Smooth muscle cell (in vitro differentiated cells): ENCODE measurements around the gene HS6ST1. TPM values are rescaled to one million over a fixed set of nuclear protein-coding genes. Genes with fewer than 3 reads are reported as not detected.
A peak's percentile ranks its signal among the peaks of the same experiment; 100 is the strongest.

Experiments
- DNase-seq: peaks from one replicate; lab custom pipeline; 2025; ENCODE audit not compliant: unreplicated experiment; lab: John Stamatoyannopoulos, UW
- H2AFZ ChIP-seq: fragments of 200-600 bp; sonication (generic); 2 replicates; pipeline ENCODE4 v1.6.0; 2016; ENCODE audit warnings: antibody characterized with exemption, low read depth, mild to moderate bottlenecking
- H3F3A ChIP-seq: fragments of 200-600 bp; sonication (generic); 2 replicates; pipeline ENCODE4 v1.6.0; 2017; ENCODE audit warnings: antibody characterized with exemption, low read depth
- H3K27ac ChIP-seq: fragments of 200-600 bp; sonication (generic); 2 replicates; pipeline ENCODE4 v1.5.1; 2016; ENCODE audit warnings: low read depth, mild to moderate bottlenecking
- H3K27me3 ChIP-seq: fragments of 200-600 bp; sonication (generic); 2 replicates; pipeline ENCODE4 v1.6.1; 2016; ENCODE audit warnings: low read depth, mild to moderate bottlenecking
- H3K36me3 ChIP-seq: fragments of 200-600 bp; sonication (generic); 2 replicates; pipeline ENCODE4 v1.5.1; 2016; ENCODE audit warnings: low read depth
- H3K4me1 ChIP-seq: fragments of 200-600 bp; sonication (generic); 2 replicates; pipeline ENCODE4 v1.5.1; 2016; ENCODE audit warnings: low read depth
- H3K4me2 ChIP-seq: fragments of 200-600 bp; sonication (generic); 2 replicates; pipeline ENCODE4 v1.6.0; 2016; ENCODE audit warnings: mild to moderate bottlenecking
- H3K4me3 ChIP-seq: fragments of 200-600 bp; sonication (generic); 2 replicates; pipeline ENCODE4 v1.5.1; 2016; ENCODE audit warnings: mild to moderate bottlenecking
- H3K79me2 ChIP-seq: fragments of 200-600 bp; sonication (generic); 2 replicates; pipeline ENCODE4 v1.6.0; 2016; ENCODE audit warnings: low read depth, mild to moderate bottlenecking
- H3K9ac ChIP-seq: fragments of 200-600 bp; sonication (generic); 2 replicates; pipeline ENCODE4 v1.6.0; 2016; ENCODE audit warnings: low read depth
- H3K9me3 ChIP-seq: fragments of 200-600 bp; sonication (generic); replicated peaks from 2 replicates; pipeline ENCODE4 v1.5.1; 2016; ENCODE audit warnings: low read depth
- H4K20me1 ChIP-seq: fragments of 200-600 bp; sonication (generic); 2 replicates; pipeline ENCODE4 v1.6.0; 2016; ENCODE audit warnings: low read depth
- CTCF ChIP-seq: fragments of 200-600 bp; sonication (generic); IDR thresholded peaks from 2 replicates; pipeline ENCODE4 v1.5.1; 2017; ENCODE audit warnings: borderline replicate concordance, mild to moderate bottlenecking, antibody characterized with exemption; ENCODE audit not compliant: insufficient read depth, poor library complexity, severe bottlenecking
- WGBS: methylation state at CpG from one replicate; pipeline ENCODE4 v1.1.7; 2016; ENCODE audit warnings: low lambda C conversion rate; 5-methylcytosine and 5-hydroxymethylcytosine counted together
- polyA plus RNA-seq: library from polyadenylated mRNA; unstranded; fragments of >200 nt; fragmentation: Nextera tagmentation; extraction: Ambion mirVana; gene quantifications from 2 replicates; pipeline ENCODE4 v1.2.1, GENCODE V29; 2016
- total RNA-seq: library from RNA; depleted of rRNA; stranded (reverse); fragments of >200 nt; gene quantifications from 2 replicates; pipeline ENCODE4 v1.2.3, GENCODE V29; 2014

Gene HS6ST1
- total and polyA plus RNA-seq, 2 experiments from 2014 or later, result 9.3 to 13.0 TPM

- Histone ChIP-seq H3F3A (peaks cover 3% of the 10 kb centered on the region), H3K27me3 (no peaks in the 10 kb centered on the region), H3K27ac (no peak overlapping the region), H3K36me3 (no peaks in the 10 kb centered on the region), H3K9me3 (no peaks in the 10 kb centered on the region), H3K9ac (no peak overlapping the region), H3K4me2 (no peak overlapping the region), H3K4me1 (peaks cover 19% of the 10 kb centered on the region), H4K20me1 (peaks cover 16% of the 10 kb centered on the region), H3K4me3 (no peak overlapping the region), H2AFZ (no peak overlapping the region), H3K79me2 (peaks cover 10% of the 10 kb centered on the region)
- no peak for DNase-seq
- no peak for TF ChIP-seq CTCF
- 97% methylated on average over 9 of the region's 9 CpGs for WGBS
These were observed 15.4 kb downstream of the HS6ST1 start for GRCh38 chr2:128303095-128303791.

- H3K4me1 ChIP-seq, result peaks cover 19% of the 10 kb centered on the region
- H3K27ac ChIP-seq, result peak overlapping the region; percentile 86
- no peak overlapping the region for H3K9ac ChIP-seq
These were observed 16.0 kb downstream of the HS6ST1 start for GRCh38 chr2:128302744-128303067.

GRCh38 chr2:128302011-128302743, 16.5 kb downstream of the HS6ST1 start:
- H3K9me3 ChIP-seq, result no peaks in the 10 kb centered on the region
- WGBS, result 82% methylated on average over 8 of the region's 8 CpGs
- H3K4me1 ChIP-seq, result peaks cover 19% of the 10 kb centered on the region
- no peak for TF ChIP-seq CTCF
- no peak overlapping the region for H2AFZ ChIP-seq
- no peak for DNase-seq
- peaks cover 3% of the 10 kb centered on the region for H3F3A ChIP-seq
- H3K4me3 ChIP-seq, result no peak overlapping the region
- no peaks in the 10 kb centered on the region for H3K27me3 ChIP-seq
- peak overlapping the region; percentile 21 for H3K9ac ChIP-seq
- peaks cover 16% of the 10 kb centered on the region for H3K79me2 ChIP-seq
- peak overlapping the region; percentile 86 for H3K27ac ChIP-seq
- H3K4me2 ChIP-seq, result peak overlapping the region; percentile 8
- peaks cover 10% of the 10 kb centered on the region for H4K20me1 ChIP-seq
- H3K36me3 ChIP-seq, result no peaks in the 10 kb centered on the region

More at GRCh38 chr2:128302744-128303067, 16.0 kb downstream of the HS6ST1 start:
- 98% methylated on average over 8 of the region's 8 CpGs for WGBS
- H3K4me2 ChIP-seq, result no peak overlapping the region
- H3K27me3 ChIP-seq, result no peaks in the 10 kb centered on the region
- no peak for TF ChIP-seq CTCF
- peaks cover 12% of the 10 kb centered on the region for H4K20me1 ChIP-seq
- DNase-seq, result no peak
- H3K9me3 ChIP-seq, result no peaks in the 10 kb centered on the region
- no peaks in the 10 kb centered on the region for H3K36me3 ChIP-seq
- peaks cover 14% of the 10 kb centered on the region for H3K79me2 ChIP-seq
- H3K4me3 ChIP-seq, result no peak overlapping the region
- no peak overlapping the region for H2AFZ ChIP-seq
- H3F3A ChIP-seq, result peaks cover 3% of the 10 kb centered on the region
